ENCODE results near the gene RNF2. TPM values are rescaled to one million over a fixed set of nuclear protein-coding genes. Genes with fewer than 3 reads are reported as not detected.

RNF2 gene
- polyA plus RNA-seq, 3 donors: 15.5 to 25.2 (median 19.3) TPM

DNA sequence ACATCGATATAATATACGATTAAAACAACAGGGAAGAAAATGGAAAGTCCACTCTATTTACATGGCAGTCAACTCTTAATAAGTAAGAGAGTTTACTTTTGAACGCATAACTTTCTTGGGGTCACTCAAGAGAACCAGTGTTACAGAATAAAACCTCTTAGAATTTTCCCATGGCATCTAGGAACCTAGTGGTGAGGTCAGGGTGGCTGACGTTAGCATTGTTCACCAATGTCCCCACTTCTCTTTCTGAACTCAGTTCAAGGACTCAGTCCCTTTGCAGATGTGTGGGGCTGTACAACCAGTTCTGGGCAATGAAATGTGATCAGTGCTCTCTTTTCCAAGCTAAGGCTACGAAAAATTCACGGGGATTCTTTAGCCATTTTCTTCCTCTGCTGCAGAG, 2.6 kb upstream of the RNF2 start:
- WGBS (ENCODE audit: insufficient coverage): 83% methylated on average over 1 of the region's 6 CpGs
- H3K27me3 Mint-ChIP-seq (ENCODE audit: low read depth in 3 of 3): peaks cover 0 to 2% (median 1%) of the 10 kb centered on the region in 3 donors
- TF ChIP-seq, protein P1, sequence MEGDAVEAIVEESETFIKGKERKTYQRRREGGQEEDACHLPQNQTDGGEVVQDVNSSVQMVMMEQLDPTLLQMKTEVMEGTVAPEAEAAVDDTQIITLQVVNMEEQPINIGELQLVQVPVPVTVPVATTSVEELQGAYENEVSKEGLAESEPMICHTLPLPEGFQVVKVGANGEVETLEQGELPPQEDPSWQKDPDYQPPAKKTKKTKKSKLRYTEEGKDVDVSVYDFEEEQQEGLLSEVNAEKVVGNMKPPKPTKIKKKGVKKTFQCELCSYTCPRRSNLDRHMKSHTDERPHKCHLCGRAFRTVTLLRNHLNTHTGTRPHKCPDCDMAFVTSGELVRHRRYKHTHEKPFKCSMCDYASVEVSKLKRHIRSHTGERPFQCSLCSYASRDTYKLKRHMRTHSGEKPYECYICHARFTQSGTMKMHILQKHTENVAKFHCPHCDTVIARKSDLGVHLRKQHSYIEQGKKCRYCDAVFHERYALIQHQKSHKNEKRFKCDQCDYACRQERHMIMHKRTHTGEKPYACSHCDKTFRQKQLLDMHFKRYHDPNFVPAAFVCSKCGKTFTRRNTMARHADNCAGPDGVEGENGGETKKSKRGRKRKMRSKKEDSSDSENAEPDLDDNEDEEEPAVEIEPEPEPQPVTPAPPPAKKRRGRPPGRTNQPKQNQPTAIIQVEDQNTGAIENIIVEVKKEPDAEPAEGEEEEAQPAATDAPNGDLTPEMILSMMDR (IDR thresholded peaks at IDR 0.05): no peak
- no peak overlapping the region for H3K4me3 Mint-ChIP-seq
- peaks cover 0 to 3% (median 0%) of the 10 kb centered on the region in 7 donors for H3K9me3 Mint-ChIP-seq
- Histone ChIP-seq H3K27me3 (ENCODE audit: control insufficient read depth in 2 of 2, insufficient read depth in 2 of 2, low read length in 2 of 2) (no peaks in the 10 kb centered on the region), H3K27ac (ENCODE audit: low read depth in 1 of 2, low read length in 2 of 2) (no peak overlapping the region), H3K4me2 (replicated peaks; ENCODE audit: extremely low read depth, low read length, poor library complexity, severe bottlenecking) (no peak overlapping the region), H4K20me1 (ENCODE audit: insufficient read depth, low read length) (peaks cover 11% of the 10 kb centered on the region), H3K4me1 (ENCODE audit: control insufficient read depth in 1 of 2, insufficient read depth in 2 of 2, low read length in 2 of 2) (peaks cover 16 to 33% of the 10 kb centered on the region in 2 donors), H3K79me2 (ENCODE audit: insufficient read depth, low read length) (peaks cover 18% of the 10 kb centered on the region), H3K36me3 (replicated peaks in 1 of 2; ENCODE audit: control insufficient read depth in 1 of 2, insufficient read depth in 2 of 2, low read length in 2 of 2) (no peaks in the 10 kb centered on the region), H3K9ac (ENCODE audit: insufficient read depth, low read length, poor library complexity, severe bottlenecking) (no peak overlapping the region), H3K4me3 (replicated peaks in 1 of 3; ENCODE audit: low read depth in 2 of 3, low read length in 3 of 3) (no peak overlapping the region), H2AFZ (ENCODE audit: insufficient read depth, low read depth, low read length, poor library complexity, severe bottlenecking) (no peak overlapping the region), H3K9me3 (replicated peaks in 1 of 2; ENCODE audit: control insufficient read depth in 1 of 2, insufficient read depth in 1 of 2, low read length in 2 of 2) (no peaks in the 10 kb centered on the region)
- H3K27ac Mint-ChIP-seq: no peak overlapping the region
- intact Hi-C loops (cut with micrococcal nuclease): loop anchor here in 1 of 2 donors (5.0 kb wide), 1 partner anchor 115 kb away; the partner anchor contains the start of genes SWT1 and TRMT1L
- DNase-seq: no peak
- peaks cover 32% of the 10 kb centered on the region for H3K4me1 Mint-ChIP-seq
- H3K36me3 Mint-ChIP-seq: no peaks in the 10 kb centered on the region

DNA sequence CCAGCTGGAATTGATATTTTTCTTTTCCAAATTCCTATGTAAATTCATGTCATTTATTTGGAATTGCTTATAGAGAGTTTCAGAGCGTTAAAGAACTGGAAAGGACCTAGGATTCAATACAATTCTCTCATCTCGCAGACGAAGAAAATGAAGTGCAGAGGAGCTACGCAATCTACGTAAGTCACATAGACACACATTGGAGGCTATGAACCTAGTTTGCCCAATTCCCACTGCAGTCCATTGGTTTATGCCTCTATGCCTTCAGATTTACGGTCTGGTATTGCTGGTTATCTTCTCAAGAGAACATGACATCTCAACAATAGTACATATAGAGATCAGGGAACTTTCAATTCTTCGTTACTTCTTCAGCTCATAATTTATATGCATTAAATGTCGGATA, 971 bp upstream of the RNF2 start:
- Histone ChIP-seq H2AFZ (ENCODE audit: insufficient read depth, low read depth, low read length, poor library complexity, severe bottlenecking) (no peak overlapping the region), H3K27me3 (ENCODE audit: control insufficient read depth in 2 of 2, insufficient read depth in 2 of 2, low read length in 2 of 2) (no peaks in the 10 kb centered on the region), H3K4me2 (replicated peaks; ENCODE audit: extremely low read depth, low read length, poor library complexity, severe bottlenecking) (no peak overlapping the region), H3K36me3 (replicated peaks in 1 of 2; ENCODE audit: control insufficient read depth in 1 of 2, insufficient read depth in 2 of 2, low read length in 2 of 2) (no peaks in the 10 kb centered on the region), H3K79me2 (ENCODE audit: insufficient read depth, low read length) (peaks cover 35% of the 10 kb centered on the region), H3K9ac (ENCODE audit: insufficient read depth, low read length, poor library complexity, severe bottlenecking) (no peak overlapping the region), H3K4me1 (ENCODE audit: control insufficient read depth in 1 of 2, insufficient read depth in 2 of 2, low read length in 2 of 2) (peaks cover 20 to 33% of the 10 kb centered on the region in 2 donors), H3K27ac (ENCODE audit: low read depth in 1 of 2, low read length in 2 of 2) (no peak overlapping the region), H3K9me3 (replicated peaks in 1 of 2; ENCODE audit: control insufficient read depth in 1 of 2, insufficient read depth in 1 of 2, low read length in 2 of 2) (no peaks in the 10 kb centered on the region), H4K20me1 (ENCODE audit: insufficient read depth, low read length) (peaks cover 28% of the 10 kb centered on the region), H3K4me3 (replicated peaks in 1 of 3; ENCODE audit: low read depth in 2 of 3, low read length in 3 of 3) (peak overlapping the region in 1 of 3 experiments; percentile 88)
- Mint-ChIP-seq H3K27ac (peak overlapping the region in 5 of 7 donors; percentile 83 to 94 (median 91)), H3K9me3 (peaks cover 0 to 3% (median 0%) of the 10 kb centered on the region in 7 donors), H3K27me3 (ENCODE audit: low read depth in 3 of 3) (peaks cover 0 to 2% (median 1%) of the 10 kb centered on the region in 3 donors), H3K4me1 (peaks cover 44% of the 10 kb centered on the region), H3K4me3 (peak overlapping the region; percentile 97 to 98), H3K36me3 (peaks cover 4 to 7% of the 10 kb centered on the region in 2 donors)
- TF ChIP-seq, protein P1 (IDR thresholded peaks at IDR 0.05): no peak
- WGBS (ENCODE audit: insufficient coverage): 95% methylated on average over 3 of the region's 8 CpGs
- DNase-seq: no peak
- intact Hi-C loops (cut with micrococcal nuclease): loop anchor here in 1 of 2 donors (5.0 kb wide), 1 partner anchor 113 kb away; the partner anchor contains the start of genes SWT1 and TRMT1L
